ENCODE measurements around the gene PIH1D1.

GRCh38 chr19:49498475-49498874 is 46.9 kb upstream of the PIH1D1 start:
- no peak for TF ChIP-seq CTCF (conservative IDR thresholded peaks at IDR 0.05; ENCODE audit: low read depth, low read length)
- TF ChIP-seq EZH2 (IDR thresholded peaks at IDR 0.05; ENCODE audit: borderline replicate concordance, low read depth, low read length, poor library complexity, severe bottlenecking), result no peak
